GM10248 (cell line): ENCODE measurements around the gene NFE2L2.
A peak's percentile ranks its signal among the peaks of the same experiment; 100 is the strongest.
"Not testable (repeated sequence)": the region's sequence is repeated elsewhere in the genome, so short reads cannot be mapped to it uniquely, and the experiment has no call there.

Source experiments
- CTCF ChIA-PET: fragments of 300-600 bp; sonication (Branson Sonifier 250); formaldehyde crosslinking; extraction: SDS; loops from one replicate; lab custom pipeline; 2021; ENCODE audit warnings: antibody characterized with exemption; lab: Yijun Ruan, JAX
- POLR2A ChIA-PET: fragments of 350-650 bp; sonication (Branson Sonifier 250); formaldehyde crosslinking; extraction: SDS; loops from one replicate; lab custom pipeline; 2020; ENCODE audit warnings: antibody characterized with exemption; lab: Yijun Ruan, JAX
- DNase-seq: peaks from one replicate; pipeline ENCODE4 v3.0.0; 2012; ENCODE audit errors: extremely low spot score
- TF ChIP-seq, protein P1 (sequence below): IDR thresholded peaks from 2 replicates; pipeline ENCODE4 v1.5.1; 2012; ENCODE audit warnings: mild to moderate bottlenecking, low read depth; ENCODE audit errors: extremely low read depth, missing control alignments, control extremely low read depth

Gene NFE2L2

DNA sequence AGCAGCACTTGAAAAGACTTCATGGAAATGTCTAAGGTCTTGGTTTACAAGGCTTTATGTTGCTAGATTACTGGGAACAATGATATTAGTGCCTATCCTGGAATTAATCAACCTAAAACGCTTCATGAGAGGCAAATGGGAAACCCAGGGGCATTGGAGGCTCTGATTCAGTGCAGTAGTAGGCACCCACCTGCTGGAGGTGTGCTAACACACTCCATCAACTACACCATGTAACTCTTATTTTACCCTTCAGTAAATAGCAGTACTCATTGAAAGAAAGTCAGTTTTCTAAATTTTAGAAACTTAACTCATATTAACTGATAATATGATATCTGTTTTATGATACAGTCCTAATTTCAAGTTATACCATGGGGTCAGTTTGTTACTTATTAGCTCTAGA is 69.3 kb downstream of the NFE2L2 start:
- no peak for DNase-seq
- POLR2A ChIA-PET, result interaction anchor here (0.7 kb wide), 1 partner anchor 221 kb away, joined by 4 read pairs; no protein-coding TSS in a partner anchor
- TF ChIP-seq, protein P1, sequence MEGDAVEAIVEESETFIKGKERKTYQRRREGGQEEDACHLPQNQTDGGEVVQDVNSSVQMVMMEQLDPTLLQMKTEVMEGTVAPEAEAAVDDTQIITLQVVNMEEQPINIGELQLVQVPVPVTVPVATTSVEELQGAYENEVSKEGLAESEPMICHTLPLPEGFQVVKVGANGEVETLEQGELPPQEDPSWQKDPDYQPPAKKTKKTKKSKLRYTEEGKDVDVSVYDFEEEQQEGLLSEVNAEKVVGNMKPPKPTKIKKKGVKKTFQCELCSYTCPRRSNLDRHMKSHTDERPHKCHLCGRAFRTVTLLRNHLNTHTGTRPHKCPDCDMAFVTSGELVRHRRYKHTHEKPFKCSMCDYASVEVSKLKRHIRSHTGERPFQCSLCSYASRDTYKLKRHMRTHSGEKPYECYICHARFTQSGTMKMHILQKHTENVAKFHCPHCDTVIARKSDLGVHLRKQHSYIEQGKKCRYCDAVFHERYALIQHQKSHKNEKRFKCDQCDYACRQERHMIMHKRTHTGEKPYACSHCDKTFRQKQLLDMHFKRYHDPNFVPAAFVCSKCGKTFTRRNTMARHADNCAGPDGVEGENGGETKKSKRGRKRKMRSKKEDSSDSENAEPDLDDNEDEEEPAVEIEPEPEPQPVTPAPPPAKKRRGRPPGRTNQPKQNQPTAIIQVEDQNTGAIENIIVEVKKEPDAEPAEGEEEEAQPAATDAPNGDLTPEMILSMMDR, result peak; percentile 11
- CTCF ChIA-PET, result interaction anchor here (1.1 to 6.5 kb wide), 7 partner anchors 10 to 79 kb away, joined by 3 to 45 read pairs (median 4); no protein-coding TSS in a partner anchor

DNA sequence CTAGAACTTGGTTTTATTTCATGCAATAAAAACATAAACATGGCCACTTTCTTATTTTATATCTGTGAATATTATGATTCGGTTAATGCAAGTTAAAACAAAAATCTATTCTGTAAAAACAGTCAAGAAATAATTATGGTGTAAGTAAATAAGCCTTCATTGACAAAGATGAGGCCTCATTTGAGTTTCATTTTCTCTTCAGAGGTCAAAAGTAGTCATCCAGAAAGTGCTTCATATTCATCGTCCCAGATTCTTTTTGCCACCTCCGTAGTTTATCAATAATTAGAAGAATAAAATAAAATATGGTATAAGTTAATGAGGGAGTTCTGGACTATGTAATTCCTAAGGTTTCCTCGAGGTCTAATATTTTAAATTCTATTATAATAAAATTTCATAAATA is 71.3 kb downstream of the NFE2L2 start:
- ChIA-PET POLR2A (no interaction called here), CTCF (interaction anchor here (0.8 to 6.5 kb wide), 5 partner anchors 9 to 71 kb away, joined by 3 to 45 read pairs (median 13); no protein-coding TSS in a partner anchor)
- DNase-seq, result peak; percentile 38
- TF ChIP-seq, protein P1, result no peak

DNA sequence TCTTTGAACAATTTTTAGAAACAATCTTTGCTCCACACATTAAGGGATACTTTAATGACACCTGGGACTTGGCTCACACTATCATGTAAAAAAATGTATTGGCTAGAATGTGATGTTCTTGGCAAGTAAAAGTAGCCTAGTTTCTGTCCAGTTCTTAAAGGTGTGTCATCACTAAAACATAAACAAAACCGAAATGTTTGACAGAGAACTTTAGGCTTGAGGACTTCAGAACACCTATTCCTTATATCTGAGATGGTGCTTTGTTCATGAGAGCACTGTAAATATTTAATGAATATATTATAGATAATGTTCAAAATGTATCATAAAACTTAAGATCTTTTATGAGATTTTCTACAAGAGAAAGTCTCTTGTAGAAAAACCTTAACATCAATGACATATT is 71.7 kb downstream of the NFE2L2 start:
- no peak for DNase-seq
- POLR2A ChIA-PET, result no interaction called here
- CTCF ChIA-PET, result interaction anchor here (2.1 kb wide), 1 partner anchor 9 kb away, joined by 11 read pairs; no protein-coding TSS in a partner anchor
- TF ChIP-seq, protein P1, result no peak

DNA sequence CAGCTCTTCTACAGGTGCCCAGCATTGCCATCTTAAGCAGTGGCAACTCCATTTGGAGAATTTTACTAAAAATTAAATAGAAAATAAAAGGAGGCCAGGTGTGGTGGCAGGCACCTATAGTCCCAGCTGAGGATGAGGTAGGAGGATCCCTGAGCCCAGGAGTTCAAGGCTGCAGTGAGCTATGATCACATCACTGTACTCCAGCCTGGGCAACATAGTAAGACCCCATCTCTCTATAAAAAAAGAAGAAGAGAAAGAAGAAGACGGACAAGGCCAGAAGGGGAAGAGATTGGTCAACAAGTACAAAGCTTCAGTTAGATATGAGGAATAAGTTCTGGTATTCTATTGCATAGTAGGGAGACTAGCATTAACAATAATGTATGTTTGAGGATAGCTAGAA is 73.6 kb downstream of the NFE2L2 start:
- ChIA-PET CTCF (interaction anchor here (1.1 to 2.1 kb wide), 3 partner anchors 11 to 74 kb away, joined by 3 to 11 read pairs (median 8); partner anchors contain the start of gene NFE2L2), POLR2A (no interaction called here)
- no peak for DNase-seq
- TF ChIP-seq, protein P1, result no peak

DNA sequence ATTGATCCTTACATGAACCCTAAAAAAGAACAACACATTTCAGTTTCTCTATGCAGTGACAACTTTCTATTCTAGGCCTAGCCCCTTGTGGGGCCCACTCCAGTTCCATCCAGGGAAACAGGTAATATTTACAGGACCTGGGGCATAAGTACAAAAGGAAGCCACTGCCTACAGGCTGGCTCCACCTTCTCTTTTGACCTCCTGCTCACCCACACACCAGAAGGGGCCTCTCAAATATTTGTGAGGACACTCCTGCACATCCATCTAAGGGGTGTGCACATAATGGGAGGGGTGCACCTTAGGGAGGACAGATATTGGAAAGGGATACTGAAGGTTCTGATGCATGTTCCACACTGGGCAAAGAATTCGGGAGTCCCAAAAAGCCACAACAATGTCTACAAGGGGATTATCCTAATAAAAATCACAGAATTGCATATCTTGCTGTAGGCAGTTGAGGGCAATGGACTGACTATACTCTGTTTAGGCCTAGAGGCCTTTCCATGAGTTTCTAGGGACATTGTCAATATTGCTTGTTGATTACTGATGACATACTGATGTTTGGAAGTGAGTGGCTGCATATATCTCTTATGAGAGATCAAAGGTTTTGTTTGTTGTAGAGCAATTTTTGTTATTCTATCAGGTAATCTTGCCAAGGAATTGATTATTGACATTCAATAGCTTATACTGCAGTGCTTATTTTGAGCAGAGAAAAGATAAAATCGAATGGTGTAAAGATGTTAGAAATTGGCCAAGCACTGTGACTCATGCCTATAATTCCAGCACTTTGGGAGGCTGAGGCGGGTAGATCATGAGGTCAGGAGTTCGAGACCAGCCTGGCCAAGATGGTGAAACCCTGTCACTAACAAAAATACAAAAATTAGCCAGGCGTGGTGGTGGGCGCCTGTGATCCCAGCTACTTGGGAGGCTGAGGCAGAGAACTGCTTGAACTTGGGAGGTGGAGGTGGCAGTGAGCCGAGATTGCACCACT is 75.8 kb downstream of the NFE2L2 start:
- DNase-seq, result no peak
- TF ChIP-seq, protein P1, result no peak
- ChIA-PET CTCF (interaction anchor here (0.6 to 1.7 kb wide), 7 partner anchors 9 to 33 kb away, joined by 3 to 5 read pairs (median 3); no protein-coding TSS in a partner anchor), POLR2A (no interaction called here)

DNA sequence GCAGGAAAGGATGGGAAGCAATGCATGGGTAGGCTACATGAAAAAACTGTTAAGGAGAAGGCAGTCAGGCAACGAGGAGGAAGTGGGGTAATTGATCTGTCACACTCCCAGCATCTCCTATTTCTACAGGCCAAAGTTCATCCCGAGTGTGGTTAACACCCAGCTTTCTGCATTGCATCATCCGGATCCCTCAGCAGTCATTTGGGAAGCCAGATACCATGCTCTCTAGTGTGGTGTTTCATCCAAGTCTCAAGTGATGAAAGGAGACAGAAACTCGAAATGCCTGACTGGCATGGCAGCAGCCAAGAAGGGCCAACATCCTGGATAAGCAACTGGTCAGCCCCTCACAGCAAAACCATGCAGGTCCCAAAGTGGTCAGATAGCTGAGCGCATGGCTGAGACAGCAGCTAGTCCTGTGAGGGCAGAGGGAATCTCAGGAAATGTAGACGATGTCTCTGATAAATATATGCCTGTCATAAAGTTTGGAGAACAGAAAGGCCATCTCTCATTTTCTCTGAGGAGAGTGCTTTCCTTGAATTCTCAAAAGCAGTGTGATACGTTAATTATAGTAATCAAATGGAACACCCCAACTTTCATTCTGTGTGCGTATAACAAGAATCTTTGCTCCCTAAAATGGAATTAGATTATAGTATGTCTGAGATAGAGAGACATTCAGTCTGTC is 76.8 kb downstream of the NFE2L2 start:
- CTCF ChIA-PET, result interaction anchor here (0.7 to 1.7 kb wide), 2 partner anchors 9 to 11 kb away, joined by 3 to 4 read pairs; no protein-coding TSS in a partner anchor
- TF ChIP-seq, protein P1, result no peak
- POLR2A ChIA-PET, result no interaction called here
- DNase-seq, result no peak

DNA sequence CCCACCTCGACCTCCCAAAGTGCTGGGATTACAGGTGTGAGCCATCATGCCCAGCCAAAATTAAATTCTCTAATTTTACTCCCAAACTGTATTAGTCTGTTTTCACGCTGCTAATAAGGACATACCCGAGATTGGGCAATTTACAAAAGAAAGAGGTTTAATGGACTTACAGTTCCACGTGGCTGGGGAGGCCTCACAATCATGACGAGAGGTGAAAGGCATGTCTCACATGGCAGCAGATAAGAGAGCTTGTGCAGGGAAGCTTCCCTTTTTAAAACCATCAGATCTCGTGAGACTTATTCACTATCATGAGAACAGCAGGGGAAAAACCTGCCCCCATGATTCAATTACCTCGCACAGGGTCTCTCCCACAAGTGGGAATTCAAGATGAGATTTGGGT is 78.5 kb downstream of the NFE2L2 start:
- CTCF ChIA-PET, result interaction anchor here (1.1 to 5.5 kb wide), 2 partner anchors 11 to 110 kb away, joined by 3 to 32 read pairs; no protein-coding TSS in a partner anchor
- POLR2A ChIA-PET, DNase-seq: not testable (repeated sequence)
